ENCODE measurements around the gene KIRREL3.
"Not testable (repeated sequence)": the region's sequence is repeated elsewhere in the genome, so short reads cannot be mapped to it uniquely, and the experiment has no call there.

Gene KIRREL3

DNA sequence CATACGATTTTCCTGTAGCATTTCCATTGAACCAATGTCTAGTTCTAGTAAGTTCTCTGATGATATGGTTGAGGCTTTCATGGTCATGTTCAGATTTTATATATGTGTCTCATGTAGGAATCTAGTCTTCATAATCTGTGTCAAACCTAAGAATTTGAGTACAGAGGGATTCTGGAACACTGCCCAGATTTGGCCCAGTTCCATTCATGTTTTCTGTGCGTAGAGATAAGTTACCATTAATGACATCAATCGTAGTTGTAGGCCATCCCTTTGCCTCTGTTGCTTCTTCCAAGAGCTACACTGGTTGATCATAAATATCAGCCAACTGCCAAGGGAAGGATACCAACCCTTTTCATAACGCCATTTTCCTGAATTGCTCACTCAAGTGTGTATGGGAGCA lies 621.8 kb downstream of the KIRREL3 start:
- no peak for DNase-seq (ENCODE audit: low read depth)
- H3K4me3 ChIP-seq (ENCODE audit: low read length) = no peak overlapping the region

DNA sequence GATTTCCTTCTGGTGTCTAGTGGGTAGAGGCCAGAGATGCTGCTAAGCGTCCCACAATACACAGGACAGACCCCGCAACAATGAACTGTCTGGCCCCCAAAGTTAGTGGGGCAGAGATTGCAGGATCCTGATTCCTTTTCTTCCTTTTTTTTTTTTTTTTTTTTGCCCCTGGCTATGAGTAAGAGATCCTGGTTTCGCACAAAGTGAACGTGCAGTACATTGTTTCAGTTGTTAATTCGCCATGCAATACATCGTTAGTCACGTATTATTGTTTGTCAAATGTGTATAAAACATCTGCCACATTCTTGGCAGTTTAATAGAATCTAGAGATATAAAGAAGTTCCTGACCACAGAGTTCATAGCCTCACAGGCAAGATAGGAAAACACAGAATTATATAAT lies 624.8 kb downstream of the KIRREL3 start:
- no peak overlapping the region for H3K4me3 ChIP-seq (ENCODE audit: low read length)
- TF ChIP-seq, protein P1, sequence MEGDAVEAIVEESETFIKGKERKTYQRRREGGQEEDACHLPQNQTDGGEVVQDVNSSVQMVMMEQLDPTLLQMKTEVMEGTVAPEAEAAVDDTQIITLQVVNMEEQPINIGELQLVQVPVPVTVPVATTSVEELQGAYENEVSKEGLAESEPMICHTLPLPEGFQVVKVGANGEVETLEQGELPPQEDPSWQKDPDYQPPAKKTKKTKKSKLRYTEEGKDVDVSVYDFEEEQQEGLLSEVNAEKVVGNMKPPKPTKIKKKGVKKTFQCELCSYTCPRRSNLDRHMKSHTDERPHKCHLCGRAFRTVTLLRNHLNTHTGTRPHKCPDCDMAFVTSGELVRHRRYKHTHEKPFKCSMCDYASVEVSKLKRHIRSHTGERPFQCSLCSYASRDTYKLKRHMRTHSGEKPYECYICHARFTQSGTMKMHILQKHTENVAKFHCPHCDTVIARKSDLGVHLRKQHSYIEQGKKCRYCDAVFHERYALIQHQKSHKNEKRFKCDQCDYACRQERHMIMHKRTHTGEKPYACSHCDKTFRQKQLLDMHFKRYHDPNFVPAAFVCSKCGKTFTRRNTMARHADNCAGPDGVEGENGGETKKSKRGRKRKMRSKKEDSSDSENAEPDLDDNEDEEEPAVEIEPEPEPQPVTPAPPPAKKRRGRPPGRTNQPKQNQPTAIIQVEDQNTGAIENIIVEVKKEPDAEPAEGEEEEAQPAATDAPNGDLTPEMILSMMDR (IDR thresholded peaks at IDR 0.05; ENCODE audit: insufficient read depth, low read depth, low read length, missing control alignments) = no peak
- DNase-seq (ENCODE audit: low read depth) = peak; percentile 79

More for the DNA sequence above, 621.8 kb downstream of the KIRREL3 start:
- TF ChIP-seq, protein P1 (IDR thresholded peaks at IDR 0.05; ENCODE audit: insufficient read depth, low read depth, low read length, missing control alignments) = no peak

DNA sequence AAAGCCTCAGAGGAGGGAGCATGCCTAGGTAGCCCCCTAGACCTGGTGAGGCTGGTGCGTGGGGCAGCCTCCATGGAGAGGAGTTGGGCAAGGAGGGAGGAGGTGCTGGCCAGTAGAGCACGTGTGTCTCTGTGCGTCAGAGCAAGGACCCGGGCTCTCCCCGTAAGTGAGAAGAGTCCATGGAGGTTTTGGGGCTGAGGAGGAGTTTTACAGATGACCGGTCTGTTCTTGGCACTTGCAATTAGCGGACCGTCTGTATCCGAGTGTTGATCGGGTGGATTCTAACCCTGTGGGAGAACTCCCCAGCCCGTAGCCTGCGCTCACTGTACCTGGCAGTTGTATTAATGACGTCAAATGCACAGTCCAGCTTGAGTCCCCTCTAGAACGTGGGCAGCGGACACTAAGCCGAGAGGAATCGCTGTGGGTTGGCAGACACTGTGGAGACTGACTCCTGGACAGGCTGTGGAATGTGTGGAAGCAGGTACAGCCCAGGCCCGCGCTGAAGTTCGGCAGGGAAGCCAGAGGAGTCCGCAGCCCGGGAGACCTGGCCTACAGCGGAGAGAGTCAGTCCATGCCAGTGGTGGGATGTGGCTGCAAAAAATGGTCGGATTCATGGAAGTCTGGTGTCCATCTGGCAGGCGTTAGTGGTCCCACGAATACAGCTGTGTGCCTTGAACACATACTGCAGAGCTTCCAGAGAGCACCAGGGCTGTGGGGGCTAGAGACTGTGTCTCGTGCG lies 625.8 kb downstream of the KIRREL3 start:
- H3K4me3 ChIP-seq (ENCODE audit: low read length); DNase-seq (ENCODE audit: low read depth): not testable (repeated sequence)

DNA sequence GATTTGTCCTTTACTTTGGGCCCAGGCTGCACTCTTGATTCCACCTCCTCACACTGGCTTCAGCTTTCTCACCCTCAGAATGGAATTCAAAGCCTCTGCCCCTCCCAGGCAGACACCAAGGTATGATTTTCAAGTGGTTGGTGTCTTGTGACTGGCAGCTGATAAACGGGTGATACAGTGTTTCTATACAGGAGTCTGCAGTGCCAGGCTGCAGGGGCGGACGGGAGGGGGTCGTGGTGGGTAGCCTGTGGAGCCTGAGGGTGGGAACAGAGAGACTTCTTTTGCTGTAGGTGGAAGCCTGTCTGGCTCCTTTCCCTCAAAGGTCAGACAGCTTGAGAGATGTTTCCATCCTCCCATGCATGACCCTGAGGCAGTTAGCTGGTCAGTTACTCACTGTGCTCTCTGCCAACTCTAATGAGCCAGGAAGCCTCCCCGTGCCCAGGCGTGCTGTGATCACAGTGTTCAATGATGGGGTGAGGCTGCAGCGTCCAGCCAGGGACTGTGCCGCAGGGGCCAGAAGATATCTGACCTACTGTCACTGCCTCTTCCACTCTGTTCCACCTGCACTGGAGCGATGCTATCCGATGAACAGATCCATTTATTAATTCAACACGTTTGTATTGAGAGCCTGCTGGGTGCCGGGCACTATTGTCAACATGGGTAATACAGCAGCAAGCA lies 627.0 kb downstream of the KIRREL3 start:
- H3K4me3 ChIP-seq (ENCODE audit: low read length) = not testable (repeated sequence)
- DNase-seq (ENCODE audit: low read depth) = peak; percentile 53

Measured in epithelial cell of esophagus (primary cell).